GM21737 (cell line): Measurements from ENCODE around the gene LY86.
A peak's percentile ranks its signal among the peaks of the same experiment; 100 is the strongest.

Experiments used
- ATAC-seq: cut with Tn5 transposase; IDR thresholded peaks from one replicate; pipeline ENCODE4 v1.9.1; 2021; ENCODE audit warnings: mild to moderate bottlenecking, moderate library complexity; ENCODE audit not compliant: unreplicated experiment

LY86 gene

GRCh38 chr6:6620766-6621425 lies 32.4 kb downstream of the LY86 start:
- ATAC-seq: no peak

DNA sequence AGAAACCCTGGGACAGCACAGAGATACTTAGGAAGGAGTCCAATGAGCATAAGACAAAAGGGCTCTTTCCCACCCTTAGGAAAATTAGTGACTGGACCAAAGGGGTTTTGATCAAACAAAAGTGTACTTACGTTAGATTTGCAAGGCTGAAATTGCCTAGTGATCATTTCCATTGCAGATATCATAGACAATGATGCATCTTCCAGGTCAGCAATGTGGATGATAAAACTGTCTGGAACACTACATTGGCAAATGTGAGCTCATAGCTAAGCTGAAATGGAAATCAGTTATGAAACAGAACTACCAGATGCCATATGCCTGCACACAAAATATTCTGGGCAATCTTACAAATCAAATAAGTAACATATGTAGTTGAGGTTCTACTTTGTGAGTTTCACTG lies 34.0 kb downstream of the LY86 start:
- no peak for ATAC-seq

- ATAC-seq: no peak
Observed at GRCh38 chr6:6623553-6623952, 35.0 kb downstream of the LY86 start.

- ATAC-seq: no peak
Observed at GRCh38 chr6:6624269-6624990, 35.9 kb downstream of the LY86 start.

DNA sequence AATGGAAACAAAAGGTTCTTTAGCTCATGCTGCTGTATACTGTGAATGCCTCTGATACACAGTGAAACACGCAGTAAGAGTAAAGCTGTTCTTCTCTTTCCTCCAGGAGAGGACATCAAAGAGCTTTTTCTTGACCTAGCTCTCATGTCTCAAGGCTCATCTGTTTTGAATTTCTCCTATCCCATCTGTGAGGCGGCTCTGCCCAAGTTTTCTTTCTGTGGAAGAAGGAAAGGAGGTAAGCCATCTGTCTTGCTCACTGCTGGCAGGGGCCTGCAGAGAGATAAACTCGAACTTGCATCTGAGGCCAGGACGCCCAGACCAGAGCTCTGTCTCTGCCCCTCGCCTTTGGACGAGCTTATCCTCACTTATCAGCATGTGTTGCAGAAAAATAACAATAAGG lies 37.7 kb downstream of the LY86 start:
- ATAC-seq: no peak

DNA sequence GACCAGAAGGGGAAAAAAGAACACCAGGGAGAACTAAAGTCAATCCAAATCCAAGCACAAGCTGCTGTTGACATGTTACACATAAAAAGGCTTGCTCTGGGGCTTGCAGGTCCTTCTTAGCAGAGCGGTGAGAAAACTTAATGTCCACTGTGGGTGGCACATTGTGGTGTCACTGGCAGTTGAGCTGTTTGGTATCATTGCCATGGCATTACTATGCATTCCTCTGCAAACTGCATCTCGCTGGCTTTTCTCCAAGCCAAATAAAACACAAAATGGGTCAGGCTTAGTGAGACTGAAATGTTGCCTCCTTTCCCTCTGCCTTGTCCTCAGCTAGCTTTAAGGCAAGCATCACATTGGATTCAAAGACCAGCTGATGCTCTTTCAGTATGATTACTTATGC lies 40.9 kb downstream of the LY86 start:
- ATAC-seq: no peak

DNA sequence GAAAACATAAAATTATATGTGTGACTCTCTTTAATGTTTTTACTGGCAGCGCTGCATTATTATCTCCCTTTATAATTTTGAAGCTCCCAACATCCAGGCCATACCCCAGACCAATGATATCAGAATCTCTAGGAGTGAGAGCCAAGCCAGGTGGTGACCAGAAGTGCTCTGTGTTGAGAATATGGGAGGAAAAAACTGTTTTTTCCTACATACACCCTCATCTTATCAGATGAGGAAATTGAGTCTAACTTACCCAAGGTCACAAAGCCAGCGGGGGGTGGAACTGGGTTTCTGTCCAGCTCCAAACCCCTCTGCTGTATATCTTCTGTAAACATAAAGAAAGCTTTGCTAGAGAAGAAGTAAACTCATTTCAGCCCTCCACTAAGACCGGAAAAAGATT lies 42.5 kb downstream of the LY86 start:
- no peak for ATAC-seq

GRCh38 chr6:6631534-6632276 lies 43.2 kb downstream of the LY86 start:
- no peak for ATAC-seq

DNA sequence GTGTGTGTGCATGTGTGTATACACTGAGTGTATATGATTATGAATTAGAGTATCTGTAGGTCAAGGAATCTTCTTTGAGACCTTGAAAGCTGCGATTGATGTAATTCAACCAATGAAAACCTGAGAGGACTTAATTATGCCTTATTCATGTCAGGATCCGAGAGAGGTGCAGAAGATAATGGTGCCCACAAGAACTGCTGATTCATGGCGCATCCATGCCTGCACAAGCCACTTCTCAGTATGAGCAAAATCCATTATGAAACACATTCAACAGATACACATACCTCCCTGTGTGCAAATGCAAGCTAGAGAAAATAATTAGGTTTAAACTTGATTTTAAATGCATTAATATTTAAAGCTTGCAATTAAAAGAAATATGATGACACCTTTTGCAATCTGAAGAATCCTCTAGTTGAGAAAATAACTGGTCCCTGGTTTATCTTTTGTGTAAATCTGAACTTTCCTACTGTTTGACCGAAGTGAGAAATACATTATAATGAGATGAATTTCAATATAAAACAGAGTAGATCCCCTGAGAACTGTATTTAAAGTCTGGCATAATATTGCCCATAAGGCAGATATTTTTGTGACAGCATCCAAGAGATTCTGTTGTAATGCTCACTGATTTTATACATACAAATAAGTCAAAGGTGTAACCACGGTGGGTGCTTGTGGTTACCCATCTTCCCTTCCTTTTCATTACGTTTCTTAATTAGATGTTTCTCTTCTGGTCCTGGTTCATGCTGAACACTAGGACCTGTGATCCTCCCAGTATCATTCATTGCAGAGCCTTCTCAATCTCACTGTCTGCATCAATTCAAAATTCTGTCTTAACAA lies 45.6 kb downstream of the LY86 start:
- no peak for ATAC-seq

GRCh38 chr6:6634735-6635075 lies 46.2 kb downstream of the LY86 start:
- ATAC-seq: no peak

GRCh38 chr6:6635291-6635690 lies 46.8 kb downstream of the LY86 start:
- no peak for ATAC-seq

DNA sequence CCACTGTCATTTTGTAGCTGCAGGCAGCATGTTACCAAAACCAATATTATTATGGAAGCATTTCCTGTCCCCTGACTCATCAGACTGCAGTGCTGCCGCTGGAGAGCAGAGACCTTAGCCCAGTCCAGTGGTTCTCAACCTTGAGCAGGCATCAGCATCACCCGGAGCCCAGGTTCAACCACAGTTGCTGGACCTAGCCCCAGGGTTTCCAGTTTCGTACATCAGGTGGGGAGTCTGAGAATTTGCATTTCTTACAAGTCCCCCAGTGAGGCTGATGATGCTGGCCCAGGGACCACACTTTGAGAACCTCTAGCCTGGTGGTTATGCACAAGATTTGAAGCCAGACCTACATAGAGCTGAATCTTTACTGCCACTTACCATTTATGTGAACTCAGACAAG lies 47.3 kb downstream of the LY86 start:
- peak; percentile 62 for ATAC-seq

DNA sequence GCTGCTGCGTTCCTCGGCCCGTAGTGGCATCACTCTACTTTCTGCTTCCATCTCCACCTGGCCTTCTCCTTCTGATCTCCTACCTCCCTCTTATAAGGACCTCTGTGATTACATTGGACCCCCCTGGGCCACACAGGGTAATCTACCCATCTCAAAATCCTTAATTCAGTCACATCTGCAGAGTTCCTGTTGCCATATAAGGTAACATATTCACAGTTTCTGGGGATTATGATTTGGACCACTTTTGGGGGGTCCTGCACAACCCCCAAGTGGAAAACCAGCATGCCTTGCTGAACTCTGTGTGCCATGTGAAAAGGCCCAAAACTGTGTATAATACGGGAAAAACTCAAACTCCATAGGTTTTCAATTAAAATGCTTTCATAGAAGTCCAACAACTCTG lies 51.1 kb downstream of the LY86 start:
- no peak for ATAC-seq

DNA sequence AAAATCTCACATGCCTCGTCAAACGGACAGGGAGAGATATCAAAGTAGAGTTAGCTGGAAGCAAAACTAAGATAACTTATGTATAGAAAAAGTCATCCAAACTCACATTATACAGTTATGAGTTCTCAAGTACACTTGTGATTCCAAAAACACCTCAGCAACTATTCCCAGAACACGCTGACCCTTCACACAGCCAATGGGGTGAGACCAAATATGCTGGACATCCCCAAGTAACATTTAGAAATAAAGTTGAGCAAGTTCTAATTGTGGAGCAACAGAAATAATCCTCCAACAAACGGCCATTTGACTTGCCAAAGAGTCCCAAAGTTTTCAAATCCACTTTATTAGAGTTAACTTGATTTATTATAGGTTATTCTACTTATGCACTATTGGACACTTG lies 52.4 kb downstream of the LY86 start:
- no peak for ATAC-seq

- ATAC-seq: peak; percentile 61
Observed at GRCh38 chr6:6643398-6643797, 54.9 kb downstream of the LY86 start.

GRCh38 chr6:6645261-6645917 lies 56.9 kb downstream of the LY86 start:
- ATAC-seq: no peak

DNA sequence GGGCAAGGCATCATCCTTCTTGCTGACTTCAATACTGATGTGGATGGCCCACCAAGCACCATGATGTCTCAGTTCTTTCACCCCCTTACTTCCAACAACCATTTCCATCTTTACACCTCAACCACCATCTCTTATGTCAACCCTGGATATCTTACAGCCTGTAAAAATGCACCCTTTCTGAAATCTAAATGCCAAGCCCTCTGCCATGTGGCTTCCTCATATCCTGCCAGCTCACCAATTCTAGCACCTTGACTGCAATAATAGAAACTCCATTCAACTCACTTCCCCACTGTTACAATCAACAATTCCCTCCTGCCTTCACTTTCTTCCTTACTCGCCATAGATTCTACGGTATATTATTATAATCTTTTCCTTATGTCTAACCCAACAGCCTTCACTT lies 57.9 kb downstream of the LY86 start:
- no peak for ATAC-seq

GRCh38 chr6:6646859-6647258 lies 58.3 kb downstream of the LY86 start:
- no peak for ATAC-seq

- no peak for ATAC-seq
Observed at GRCh38 chr6:6648692-6649343, 60.3 kb downstream of the LY86 start.

DNA sequence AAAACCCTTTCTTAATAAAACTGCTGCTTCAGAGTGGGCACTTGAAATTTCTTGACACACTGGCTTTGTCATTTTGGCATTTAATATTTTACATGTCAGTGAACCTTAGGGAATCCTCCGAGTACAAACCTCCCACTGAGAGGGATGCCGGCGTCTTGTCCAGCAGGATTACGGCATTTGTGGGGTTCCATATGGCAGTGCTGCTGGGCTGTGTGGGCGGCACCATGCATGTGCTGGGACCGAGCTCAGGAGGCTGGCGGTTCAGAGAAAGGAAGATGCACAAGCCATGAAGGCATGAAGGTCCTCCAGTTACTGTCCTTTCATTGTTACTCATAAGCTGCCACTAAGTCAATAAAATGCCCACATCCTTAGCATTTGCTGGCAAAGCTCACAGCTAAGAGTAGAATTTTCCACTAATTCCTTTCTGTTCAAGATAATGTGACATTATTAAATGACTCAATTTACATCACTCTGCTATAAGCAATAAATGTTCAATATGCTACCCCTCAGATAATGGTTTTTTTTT lies 61.4 kb downstream of the LY86 start:
- ATAC-seq: no peak
